Left lung (tissue), 10 donors: Measurements from ENCODE around the gene CCDC170. TPM values are rescaled to one million over a fixed set of nuclear protein-coding genes. Genes with fewer than 3 reads are reported as not detected.

Experiments
- ATAC-seq: fragments of 200-7000 bp; cut with Tn5 transposase; one replicate; pipeline ENCODE4 v1.9.1; 2020; ENCODE audit warnings: moderate library complexity
- DNase-seq, 4 donors: peaks; one replicate each; pipeline ENCODE4 v3.0.0-alpha.2; 2013 to 2020
- H3K27ac ChIP-seq, 2 donors: fragments of 200-600 bp; sonication (generic) in 1 of 2; one replicate each; pipeline versions ENCODE4 v1.5.0 to v1.8.0; 2020 to 2021
- H3K27me3 ChIP-seq, 2 donors: fragments of 200-600 bp; sonication (generic) in 1 of 2; one replicate each; pipeline versions ENCODE4 v1.5.0 to v1.8.0; 2020 to 2021
- H3K36me3 ChIP-seq, 2 donors: fragments of 200-600 bp; sonication (generic) in 1 of 2; one replicate each; pipeline versions ENCODE4 v1.5.0 to v1.8.0; 2020 to 2021
- H3K4me1 ChIP-seq, 2 donors: fragments of 200-600 bp; one replicate each; pipeline ENCODE4 v1.8.0; 2021
- H3K4me3 ChIP-seq, 2 donors: fragments of 200-600 bp; sonication (generic) in 1 of 2; one replicate each; pipeline versions ENCODE4 v1.5.0 to v1.8.0; 2020 to 2021; ENCODE audit warnings: mild to moderate bottlenecking in 1 of 2
- H3K9me3 ChIP-seq, 2 donors: fragments of 200-600 bp; sonication (generic) in 1 of 2; one replicate each; pipeline versions ENCODE4 v1.5.0 to v1.8.0; 2020 to 2021
- CTCF ChIP-seq, 2 donors: fragments of 200-600 bp; sonication (generic) in 1 of 2; IDR thresholded peaks; one replicate each; pipeline versions ENCODE4 v1.5.0 to v1.8.0; 2021; ENCODE audit warnings: antibody characterized with exemption in 2 of 2
- intact Hi-C, 2 donors: fragments of 100-400 bp; cut with DNase I; formaldehyde crosslinking; loops; one replicate each; pipeline versions ENCODE4 v1.11.2 to v1.14.2; 2022
- polyA plus RNA-seq, 6 donors: library from polyadenylated mRNA; unstranded; fragments of 120-200 nt; gene quantifications; one replicate each; pipeline ENCODE4 v1.2.1, GENCODE V29; 2013; ENCODE audit not compliant: insufficient read length in 6 of 6
- total RNA-seq, 2 donors: library from RNA; stranded (reverse); fragmentation: NEBNext Ultra II Directional; extraction: Animal tissue kit (Norgen Biotek cat#: 25700); gene quantifications; one replicate each; pipeline ENCODE4 v1.2.1, GENCODE V29; 2021
- donor health status: DM: no; HTN: yes; CAD: no.
- donor health status: DM: no; HTN: no; CAD: no.

CCDC170 gene
- total and polyA plus RNA-seq, 8 donors, result 1.3 to 8.2 (median 4.4) TPM

GRCh38 chr6:151659212-151659611 lies 165.4 kb downstream of the CCDC170 start:
- H3K4me1 ChIP-seq, result no peaks in the 10 kb centered on the region
- H3K27me3 ChIP-seq, result no peaks in the 10 kb centered on the region
- TF ChIP-seq CTCF (IDR thresholded peaks at IDR 0.05), result no peak
- H3K36me3 ChIP-seq, result no peaks in the 10 kb centered on the region
- no peak for ATAC-seq
- intact Hi-C loops, result no loop called here
- no peak for DNase-seq
- no peak overlapping the region for H3K4me3 ChIP-seq
- no peak overlapping the region for H3K27ac ChIP-seq
- peaks cover 0 to 20% of the 10 kb centered on the region in 2 donors for H3K9me3 ChIP-seq

DNA sequence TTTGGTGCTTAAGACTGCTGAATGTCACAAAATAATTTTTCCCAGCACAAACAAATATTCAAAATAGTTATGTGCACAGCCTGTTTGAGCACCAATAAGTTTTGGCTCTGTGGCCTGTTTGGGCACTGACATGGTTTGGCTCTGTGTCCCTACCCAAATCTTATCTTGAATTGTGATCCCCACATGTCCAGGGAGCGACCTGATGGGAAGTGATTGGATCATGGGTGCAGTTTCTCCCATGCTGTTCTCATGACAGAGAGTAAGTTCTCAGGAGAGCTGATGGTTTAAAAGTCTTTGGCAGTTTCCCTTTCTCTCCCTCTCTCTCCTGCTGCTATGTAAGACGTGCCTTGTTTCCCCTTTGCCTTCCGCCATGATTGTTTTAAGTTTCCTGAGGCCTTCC lies 167.7 kb downstream of the CCDC170 start:
- no peak for TF ChIP-seq CTCF (IDR thresholded peaks at IDR 0.05)
- Histone ChIP-seq H3K4me3 (no peak overlapping the region), H3K36me3 (no peaks in the 10 kb centered on the region), H3K4me1 (no peaks in the 10 kb centered on the region), H3K27ac (no peak overlapping the region), H3K27me3 (no peaks in the 10 kb centered on the region), H3K9me3 (no peaks in the 10 kb centered on the region)
- intact Hi-C loops, result no loop called here
- no peak for ATAC-seq
- no peak for DNase-seq

GRCh38 chr6:151661928-151662327 lies 168.1 kb downstream of the CCDC170 start:
- no peak overlapping the region for H3K27ac ChIP-seq
- no peaks in the 10 kb centered on the region for H3K36me3 ChIP-seq
- H3K9me3 ChIP-seq, result no peaks in the 10 kb centered on the region
- H3K4me1 ChIP-seq, result no peaks in the 10 kb centered on the region
- no peak for TF ChIP-seq CTCF (IDR thresholded peaks at IDR 0.05)
- DNase-seq (no peak), ATAC-seq (no peak)
- intact Hi-C loops, result no loop called here
- no peaks in the 10 kb centered on the region for H3K27me3 ChIP-seq
- H3K4me3 ChIP-seq, result no peak overlapping the region

DNA sequence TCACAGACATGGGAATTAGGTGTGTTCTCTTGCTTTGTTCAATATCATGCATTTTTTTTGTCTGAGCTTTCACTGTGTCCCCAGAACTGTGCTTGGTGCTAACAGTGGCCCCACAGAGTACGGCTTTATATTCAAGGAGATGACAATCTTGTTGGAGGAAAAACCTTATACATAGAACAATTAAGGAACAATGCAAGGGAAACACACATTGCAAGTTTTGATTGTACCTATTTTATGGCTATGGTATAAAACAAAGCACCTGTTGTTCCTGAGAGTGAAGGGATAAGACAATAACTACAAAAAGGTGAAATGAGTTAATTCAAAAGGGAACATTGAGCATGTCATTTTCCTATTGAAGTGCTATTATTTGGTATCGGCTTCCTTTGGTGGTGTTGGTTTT lies 169.7 kb downstream of the CCDC170 start:
- no peak for ATAC-seq
- Histone ChIP-seq H3K27me3 (no peaks in the 10 kb centered on the region), H3K9me3 (no peaks in the 10 kb centered on the region), H3K27ac (no peak overlapping the region), H3K4me3 (no peak overlapping the region), H3K36me3 (no peaks in the 10 kb centered on the region), H3K4me1 (no peaks in the 10 kb centered on the region)
- intact Hi-C loops, result no loop called here
- no peak for TF ChIP-seq CTCF (IDR thresholded peaks at IDR 0.05)
- DNase-seq, result no peak

- H3K27ac ChIP-seq, result no peak overlapping the region
- no peaks in the 10 kb centered on the region for H3K9me3 ChIP-seq
- intact Hi-C loops, result no loop called here
- TF ChIP-seq CTCF (IDR thresholded peaks at IDR 0.05), result no peak
- no peaks in the 10 kb centered on the region for H3K4me1 ChIP-seq
- H3K27me3 ChIP-seq, result no peaks in the 10 kb centered on the region
- H3K36me3 ChIP-seq, result no peaks in the 10 kb centered on the region
- DNase-seq (no peak), ATAC-seq (no peak)
- no peak overlapping the region for H3K4me3 ChIP-seq
Measured at GRCh38 chr6:151664390-151664789, 170.6 kb downstream of the CCDC170 start.
